HL-60/S4 treated with phorbol 12-myristate 13-acetate at 8.2 ng/mL for 4 days and 3 days (cell line): Measurements from ENCODE around the gene ALG12.

Experiments used
- in situ Hi-C: fragments of 300-500 bp; cut with MboI; formaldehyde crosslinking; loops from 2 replicates; pipeline ENCODE4 v1.15.0; 2022; ENCODE audit warnings: low sequenced_read_pairs

The ALG12 gene

DNA sequence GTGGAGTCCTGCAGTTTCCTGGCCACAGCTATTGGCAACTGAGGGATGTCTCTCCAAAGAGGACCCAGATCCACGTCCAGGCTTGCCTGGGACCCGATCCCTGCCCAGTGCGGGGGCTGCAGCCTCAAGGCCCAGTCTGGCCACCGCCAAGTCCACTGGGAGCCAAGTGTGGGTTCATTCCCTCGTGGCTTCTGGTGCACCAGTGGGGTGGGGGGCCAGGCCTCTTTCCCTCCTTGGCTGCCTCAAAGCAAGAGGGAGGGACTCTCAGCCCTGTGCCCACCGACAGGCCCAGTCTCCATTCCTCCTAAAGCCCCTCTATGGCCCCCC lies 29.0 kb upstream of the ALG12 start:
- in situ Hi-C loops, result loop anchor here (25.0 kb wide), 1 partner anchor 265 kb away; the partner anchor contains the start of gene SELENOO

DNA sequence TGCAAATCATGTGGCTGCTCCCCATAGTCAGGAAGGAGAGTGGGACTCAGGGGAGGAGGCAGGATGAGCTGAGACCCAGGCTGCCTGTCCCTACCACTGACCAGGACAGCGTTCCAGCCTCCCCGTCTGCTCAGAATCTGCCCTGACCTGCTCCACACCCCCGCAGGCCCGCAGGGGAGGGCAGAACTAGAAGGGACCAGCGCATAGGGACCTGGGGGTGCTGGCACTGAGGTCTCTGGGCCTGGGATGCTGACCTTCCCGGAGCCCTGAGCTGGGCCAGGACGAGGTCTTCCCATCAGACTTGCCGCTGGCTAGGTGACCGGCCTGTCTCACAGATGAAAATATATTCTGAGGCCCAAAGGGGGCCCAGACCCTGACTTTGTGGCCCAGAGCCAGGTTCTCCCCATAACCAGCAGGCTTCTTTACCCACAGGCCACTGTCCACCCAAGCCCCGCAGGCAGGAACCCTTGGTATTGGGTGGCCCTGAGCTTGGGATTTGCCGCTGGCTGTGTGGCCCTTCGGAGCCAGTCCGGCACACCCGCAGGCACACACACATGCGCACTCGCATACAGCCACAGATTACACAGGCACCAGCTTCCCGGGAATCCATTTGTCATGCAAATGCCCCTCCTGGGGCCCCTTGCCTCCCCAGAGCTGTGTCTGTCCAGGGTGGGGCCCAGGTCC lies 28.5 kb upstream of the ALG12 start:
- in situ Hi-C loops, result loop anchor here (25.0 kb wide), 1 partner anchor 266 kb away; the partner anchor contains the start of gene SELENOO

DNA sequence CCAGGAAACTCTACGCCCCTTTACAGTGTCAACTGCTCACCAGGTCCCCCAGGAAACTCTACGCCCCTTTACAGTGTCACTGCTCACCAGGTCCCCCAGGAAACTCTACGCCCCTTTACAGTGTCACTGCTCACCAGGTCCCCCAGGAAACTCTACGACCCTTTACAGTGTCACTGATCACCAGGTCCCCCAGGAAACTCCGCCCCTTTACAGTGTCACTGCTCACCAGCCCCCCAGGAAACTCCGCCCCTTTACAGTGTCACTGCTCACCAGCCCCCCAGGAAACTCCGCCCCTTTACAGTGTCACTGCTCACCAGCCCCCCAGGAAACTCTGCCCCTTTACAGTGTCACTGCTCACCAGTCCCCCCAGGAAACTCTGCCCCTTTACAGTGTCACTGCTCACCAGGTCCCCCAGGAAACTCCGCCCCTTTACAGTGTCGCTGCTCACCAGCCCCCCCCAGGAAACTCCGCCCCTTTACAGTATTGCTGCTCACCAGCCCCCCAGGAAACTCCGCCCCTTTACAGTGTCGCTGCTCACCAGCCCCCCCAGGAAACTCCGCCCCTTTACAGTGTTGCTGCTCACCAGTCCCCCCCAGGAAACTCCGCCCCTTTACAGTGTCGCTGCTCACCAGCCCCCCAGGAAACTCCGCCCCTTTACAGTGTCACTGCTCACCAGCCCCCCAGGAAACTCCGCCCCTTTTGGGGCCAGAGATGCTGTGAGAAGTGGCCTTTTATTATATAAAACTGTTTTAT lies 27.0 kb upstream of the ALG12 start:
- in situ Hi-C loops, result loop anchor here (25.0 kb wide), 1 partner anchor 267 kb away; the partner anchor contains the start of gene SELENOO

DNA sequence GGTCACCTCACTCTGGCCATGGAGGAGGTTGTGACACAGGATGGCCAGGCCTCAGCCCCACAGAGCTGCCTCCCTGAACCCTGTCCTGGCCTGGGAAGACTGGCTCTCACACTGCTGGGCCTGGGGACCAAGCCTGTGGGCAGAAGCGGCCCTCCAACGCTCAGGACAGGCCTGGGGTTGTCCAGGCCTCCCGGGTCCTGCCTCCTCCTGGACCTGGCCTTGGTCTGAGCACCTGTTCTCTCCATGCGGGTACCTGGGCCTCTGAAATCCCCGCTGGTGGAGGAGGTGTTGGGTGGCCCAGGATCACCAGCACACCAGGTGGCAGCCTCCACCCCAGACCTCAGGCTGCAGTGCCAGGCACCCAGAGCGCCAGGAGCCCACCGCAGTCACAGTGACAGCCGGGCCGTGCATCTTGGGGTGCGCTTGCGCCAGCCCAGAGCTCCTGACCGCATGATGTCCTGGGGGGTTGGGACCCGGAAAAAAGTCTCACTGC lies 26.2 kb upstream of the ALG12 start:
- in situ Hi-C loops, result loop anchor here (25.0 kb wide), 1 partner anchor 268 kb away; the partner anchor contains the start of gene SELENOO

- in situ Hi-C loops, result loop anchor here (25.0 kb wide), 1 partner anchor 268 kb away; the partner anchor contains the start of gene SELENOO
Measured at GRCh38 chr22:49943771-49944398, 25.6 kb upstream of the ALG12 start.

GRCh38 chr22:49943405-49943765 lies 25.1 kb upstream of the ALG12 start:
- in situ Hi-C loops, result loop anchor here (25.0 kb wide), 1 partner anchor 269 kb away; the partner anchor contains the start of gene SELENOO

- in situ Hi-C loops, result loop anchor here (25.0 kb wide), 1 partner anchor 270 kb away; the partner anchor contains the start of gene SELENOO
Measured at GRCh38 chr22:49942565-49943404, 24.5 kb upstream of the ALG12 start.

DNA sequence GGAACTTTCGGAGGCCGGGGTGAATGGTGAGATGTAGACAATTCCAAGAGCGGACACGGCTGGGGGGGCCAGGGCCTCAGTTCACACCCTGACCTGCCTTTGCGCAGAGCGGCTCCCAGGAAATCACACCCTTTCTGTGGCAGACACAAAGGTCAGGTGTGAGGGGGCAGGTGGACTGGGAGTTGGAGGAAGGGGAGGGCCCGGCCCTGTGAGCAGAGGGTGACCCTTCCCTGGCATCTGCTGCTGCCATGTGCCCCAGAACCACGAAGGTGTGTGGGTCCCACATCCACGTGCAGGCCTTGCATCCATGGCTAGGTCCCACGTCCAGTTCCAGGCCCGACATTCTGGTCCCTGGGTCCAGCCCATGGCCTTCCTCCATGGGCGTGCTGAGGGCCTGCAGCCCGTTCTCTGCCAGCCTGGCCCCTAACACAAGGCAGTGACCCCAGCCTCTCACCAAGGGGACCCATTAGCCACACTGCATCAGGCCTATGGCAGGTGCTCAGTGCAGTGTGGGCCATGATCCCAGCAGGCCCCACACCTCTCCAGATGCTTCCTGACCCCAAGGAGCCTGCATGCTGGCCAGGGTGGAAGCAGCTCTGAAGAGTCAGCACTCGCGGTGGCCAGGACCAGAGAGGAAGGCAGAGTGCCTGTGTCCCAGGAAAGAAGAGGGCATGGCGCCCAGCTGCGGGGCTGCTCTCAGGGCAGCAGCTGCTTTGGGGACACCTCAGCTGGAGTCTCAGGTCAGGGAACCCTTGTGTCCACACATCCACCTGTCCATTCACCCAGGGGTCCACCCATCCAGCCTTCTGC lies 23.5 kb upstream of the ALG12 start:
- in situ Hi-C loops, result loop anchor here (25.0 kb wide), 1 partner anchor 271 kb away; the partner anchor contains the start of gene SELENOO

DNA sequence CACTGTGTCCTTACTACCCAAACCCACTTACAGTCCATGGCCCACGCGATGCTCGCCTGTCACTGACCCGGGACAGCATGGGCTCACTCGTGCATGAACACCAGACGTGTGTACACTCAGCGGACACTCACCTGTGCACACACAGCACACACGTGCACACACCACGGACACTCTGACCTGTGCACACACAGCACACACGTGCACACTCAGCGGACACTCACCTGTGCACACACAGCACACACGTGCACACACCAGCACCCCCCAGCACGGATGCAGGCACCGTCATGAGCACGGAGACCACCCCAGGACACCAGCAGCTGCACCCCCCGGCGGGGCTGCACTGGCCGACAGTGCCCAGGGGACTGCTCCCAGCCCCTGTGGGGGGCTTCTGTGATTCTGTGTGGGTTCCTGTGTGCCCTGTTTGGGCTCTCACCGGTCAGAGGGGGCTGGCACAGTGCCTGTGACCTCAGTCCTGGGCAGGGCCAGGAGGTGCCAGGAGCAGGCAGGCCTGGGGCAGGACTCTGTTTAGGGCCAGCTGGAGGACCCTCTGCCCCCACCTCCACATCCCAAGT lies 20.4 kb upstream of the ALG12 start:
- in situ Hi-C loops, result loop anchor here (10.0 to 25.0 kb wide), 2 partner anchors 96 to 274 kb away; partner anchors contain the start of gene SELENOO

GRCh38 chr22:49937758-49938564 lies 19.7 kb upstream of the ALG12 start:
- in situ Hi-C loops, result loop anchor here (10.0 to 25.0 kb wide), 2 partner anchors 97 to 274 kb away; partner anchors contain the start of gene SELENOO

DNA sequence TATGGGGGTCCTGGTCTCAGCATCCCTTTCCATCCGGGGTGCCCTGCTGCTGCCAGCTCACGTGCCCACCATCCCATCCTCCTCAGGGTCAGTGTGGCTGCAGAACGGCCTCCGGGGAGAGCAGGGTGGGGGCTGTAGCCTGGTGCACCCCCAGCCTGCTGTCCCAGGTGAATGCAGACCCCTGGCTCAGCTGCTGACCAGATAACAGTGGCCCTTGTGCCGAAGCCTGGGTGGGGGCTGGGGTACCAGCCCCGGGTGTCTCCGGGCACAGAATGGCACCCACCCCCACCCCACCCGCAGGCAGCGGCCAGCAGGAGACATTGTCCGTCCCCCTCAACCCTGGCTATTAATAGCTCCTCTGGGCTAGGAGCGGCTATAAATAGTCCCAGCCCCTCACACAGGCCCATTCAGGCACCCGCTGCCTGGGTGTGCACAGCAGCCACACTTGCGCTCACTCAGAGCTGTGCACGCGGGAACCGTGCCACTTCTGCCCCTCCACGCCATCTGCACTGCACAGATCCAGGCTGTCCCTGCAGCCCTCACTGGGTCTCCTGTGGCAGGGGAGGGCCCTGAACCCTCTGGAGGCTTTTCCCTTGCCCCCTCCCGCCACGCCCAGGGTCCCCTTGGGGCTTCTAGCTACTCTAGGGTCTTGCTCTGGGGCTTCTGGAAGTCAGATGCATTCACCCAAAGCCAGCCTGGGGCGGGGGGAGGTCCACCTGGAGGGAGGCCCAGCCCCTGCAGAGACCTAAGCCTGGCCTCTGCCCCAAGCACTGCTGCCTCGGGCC lies 18.9 kb upstream of the ALG12 start:
- in situ Hi-C loops, result loop anchor here (10.0 to 25.0 kb wide), 2 partner anchors 98 to 275 kb away; partner anchors contain the start of gene SELENOO

DNA sequence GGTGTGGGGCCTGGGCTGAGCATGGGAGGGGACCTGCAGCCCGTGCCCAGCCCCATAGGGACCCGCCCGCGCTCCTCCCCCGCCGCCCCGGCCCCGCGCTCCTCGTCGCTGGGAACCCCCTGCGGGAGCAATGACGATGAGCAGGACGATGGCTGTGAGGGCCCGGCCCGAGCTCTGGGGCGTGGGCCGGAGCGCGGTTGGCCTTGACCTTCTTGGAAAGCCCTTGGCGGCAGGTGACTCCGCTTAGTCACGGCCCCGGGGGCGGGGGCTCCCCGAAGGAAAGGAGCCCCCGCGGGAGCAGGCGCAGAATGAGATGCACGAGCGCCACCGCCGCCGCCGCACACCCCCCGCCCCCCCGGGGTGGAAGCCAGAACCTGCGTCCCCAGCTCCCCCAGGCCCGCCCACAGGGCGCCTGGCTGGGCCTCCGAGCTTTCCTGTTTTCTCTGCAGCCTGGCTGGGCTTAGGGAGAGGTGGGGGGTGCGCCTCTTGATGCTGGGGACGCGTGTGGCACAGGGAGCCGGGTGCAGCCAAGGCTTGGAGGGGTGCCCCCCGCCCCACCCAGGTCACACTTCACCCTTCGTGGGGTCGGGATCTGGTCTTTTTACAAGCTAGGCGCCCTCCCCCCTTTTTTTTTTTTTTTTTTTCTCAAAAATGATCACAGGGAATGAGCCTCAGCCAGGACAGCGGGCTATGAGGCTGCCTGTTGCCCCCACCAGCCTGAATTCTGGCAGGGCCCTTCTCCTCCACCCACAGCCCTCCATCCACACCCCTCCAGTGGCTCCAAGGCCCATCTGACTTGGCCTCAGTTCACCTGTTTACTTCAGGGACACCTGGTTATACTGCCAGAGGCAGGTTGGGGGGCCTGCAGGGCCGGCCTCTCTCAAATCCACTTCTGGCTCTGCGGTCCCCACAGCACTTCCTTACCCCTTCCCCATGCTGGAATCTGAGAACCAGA lies 18.1 kb upstream of the ALG12 start:
- in situ Hi-C loops, result loop anchor here (10.0 to 25.0 kb wide), 2 partner anchors 99 to 276 kb away; partner anchors contain the start of gene SELENOO

- in situ Hi-C loops, result loop anchor here (10.0 to 25.0 kb wide), 2 partner anchors 99 to 277 kb away; partner anchors contain the start of gene SELENOO
Measured at GRCh38 chr22:49935561-49935960, 17.3 kb upstream of the ALG12 start.

- in situ Hi-C loops, result loop anchor here (10.0 to 25.0 kb wide), 2 partner anchors 100 to 277 kb away; partner anchors contain the start of gene SELENOO
Measured at GRCh38 chr22:49934891-49935557, 16.8 kb upstream of the ALG12 start.
